CD4-positive, CD25-positive, alpha-beta regulatory T cell (primary cell): ENCODE measurements around the gene PTCD2. TPM values are rescaled to one million over a fixed set of nuclear protein-coding genes. Genes with fewer than 3 reads are reported as not detected.
A peak's percentile ranks its signal among the peaks of the same experiment; 100 is the strongest.

ENCODE experiments used
- ATAC-seq, 2 donors: fragments of 150-1000 bp; cut with Tn5 transposase; one replicate each; pipeline ENCODE4 v1.10.0; 2021; ENCODE audit warnings: low read depth in 2 of 2, moderate number of reproducible peaks in 2 of 2, moderate library complexity in 1 of 2
- DNase-seq, 3 donors: peaks; one replicate each; pipeline versions ENCODE4 v3.0.0 to v3.0.0-alpha.2; 2012 to 2022; ENCODE audit warnings: mixed read lengths in 1 of 3
- H3K27ac ChIP-seq: one replicate; pipeline ENCODE4 v1.7.0; 2013; ENCODE audit warnings: mild to moderate bottlenecking, low read length; ENCODE audit not compliant: insufficient read depth, poor library complexity, severe bottlenecking
- H3K27me3 ChIP-seq: one replicate; pipeline ENCODE4 v1.7.0; 2013; ENCODE audit warnings: low read length; ENCODE audit not compliant: control insufficient read depth, insufficient read depth
- H3K36me3 ChIP-seq: one replicate; pipeline ENCODE4 v1.7.0; 2013; ENCODE audit warnings: mild to moderate bottlenecking, low read length, moderate library complexity; ENCODE audit not compliant: control insufficient read depth, insufficient read depth
- H3K4me1 ChIP-seq: 2 replicates; pipeline ENCODE4 v1.7.0; 2013; ENCODE audit warnings: mild to moderate bottlenecking, low read length; ENCODE audit not compliant: insufficient read depth, control insufficient read depth, poor library complexity, severe bottlenecking
- H3K4me3 ChIP-seq: one replicate; pipeline ENCODE4 v1.7.0; 2013; ENCODE audit warnings: low read depth, mild to moderate bottlenecking, low read length, moderate library complexity
- H3K9me3 ChIP-seq, 2 experiments: 1 replicate in 1 of 2; 2 replicates in 1 of 2; pipeline ENCODE4 v1.7.0; 2013; ENCODE audit warnings: low read length in 2 of 2, mild to moderate bottlenecking in 1 of 2, moderate library complexity in 1 of 2; ENCODE audit not compliant: control insufficient read depth in 2 of 2
- H3K27ac Mint-ChIP-seq, 3 donors: one replicate each; pipeline ENCODE4 v1.8.0; 2020 to 2022; ENCODE audit warnings: mild to moderate bottlenecking in 3 of 3, mixed read lengths in 3 of 3, moderate library complexity in 2 of 3
- H3K27me3 Mint-ChIP-seq: one replicate; pipeline ENCODE4 v1.8.0; 2022; ENCODE audit warnings: mild to moderate bottlenecking, mixed read lengths
- H3K36me3 Mint-ChIP-seq: one replicate; pipeline ENCODE4 v1.8.0; 2020; ENCODE audit warnings: mixed read lengths
- H3K4me1 Mint-ChIP-seq, 4 donors: one replicate each; pipeline ENCODE4 v1.8.0; 2020 to 2022; ENCODE audit warnings: mixed read lengths in 4 of 4, mild to moderate bottlenecking in 1 of 4
- H3K4me3 Mint-ChIP-seq, 4 donors: one replicate each; pipeline ENCODE4 v1.8.0; 2020 to 2022; ENCODE audit warnings: mild to moderate bottlenecking in 4 of 4, mixed read lengths in 4 of 4, moderate library complexity in 3 of 4
- H3K9me3 Mint-ChIP-seq, 7 donors: one replicate each; pipeline ENCODE4 v1.8.0; 2020 to 2022; ENCODE audit warnings: mixed read lengths in 7 of 7, mild to moderate bottlenecking in 3 of 7, moderate library complexity in 2 of 7
- polyA plus RNA-seq, 4 donors: library from polyadenylated mRNA; unstranded; fragments of 300-500 nt; fragmentation: Illumina TruSeq; gene quantifications; one replicate each; pipeline ENCODE4 v1.2.3, GENCODE V29; 2021
- total RNA-seq: library from RNA; stranded (reverse); gene quantifications from one replicate; pipeline ENCODE4 v1.2.3, GENCODE V29; 2022

The PTCD2 gene
- total and polyA plus RNA-seq, 5 donors from 2014 or later: 3.4 to 6.5 (median 5.5) TPM

DNA sequence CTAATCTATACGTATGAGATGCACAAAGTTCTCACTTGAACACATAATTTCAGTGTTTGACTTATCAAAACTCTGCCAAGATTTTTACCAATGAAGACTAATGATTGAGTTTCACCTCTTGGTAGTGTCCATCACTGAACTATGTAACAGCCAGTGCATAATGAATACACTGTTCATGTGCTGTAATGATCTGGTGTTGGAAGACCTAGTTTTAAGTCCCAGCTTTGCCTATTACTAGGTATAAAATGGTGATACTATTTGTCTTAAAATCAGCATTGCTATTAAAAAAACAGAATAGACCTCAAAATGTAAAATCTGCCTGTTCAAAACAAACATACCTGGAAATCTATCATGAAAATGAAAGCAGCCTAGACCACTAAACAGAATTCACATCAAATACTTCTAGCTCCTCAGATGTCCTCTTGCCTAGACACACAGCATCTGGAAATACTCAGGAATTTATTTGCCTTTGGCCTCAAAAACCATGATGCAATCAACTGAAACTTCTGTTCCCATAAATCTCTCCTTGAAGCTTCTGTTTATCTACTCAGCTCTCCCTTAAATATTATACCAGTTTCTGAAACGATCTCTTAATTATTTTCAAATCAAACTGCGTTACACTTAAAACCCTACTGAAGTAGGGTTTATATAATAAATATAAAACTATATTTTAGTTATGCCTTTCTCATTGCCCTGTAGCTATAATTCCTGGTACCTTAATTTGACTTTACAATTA is 38.2 kb upstream of the PTCD2 start:
- Mint-ChIP-seq H3K36me3 (peaks cover 42% of the 10 kb centered on the region), H3K27ac (no peak overlapping the region), H3K9me3 (peaks cover 0 to 2% (median 0%) of the 10 kb centered on the region in 7 donors), H3K27me3 (no peaks in the 10 kb centered on the region), H3K4me3 (no peak overlapping the region), H3K4me1 (peaks cover 0 to 15% (median 12%) of the 10 kb centered on the region in 4 donors)
- no peak overlapping the region for H3K27ac ChIP-seq
- no peak overlapping the region for H3K4me3 ChIP-seq
- H3K9me3 ChIP-seq: no peaks in the 10 kb centered on the region
- H3K36me3 ChIP-seq: peaks cover 3% of the 10 kb centered on the region
- no peak for ATAC-seq
- H3K4me1 ChIP-seq: no peaks in the 10 kb centered on the region
- DNase-seq: no peak
- no peaks in the 10 kb centered on the region for H3K27me3 ChIP-seq

DNA sequence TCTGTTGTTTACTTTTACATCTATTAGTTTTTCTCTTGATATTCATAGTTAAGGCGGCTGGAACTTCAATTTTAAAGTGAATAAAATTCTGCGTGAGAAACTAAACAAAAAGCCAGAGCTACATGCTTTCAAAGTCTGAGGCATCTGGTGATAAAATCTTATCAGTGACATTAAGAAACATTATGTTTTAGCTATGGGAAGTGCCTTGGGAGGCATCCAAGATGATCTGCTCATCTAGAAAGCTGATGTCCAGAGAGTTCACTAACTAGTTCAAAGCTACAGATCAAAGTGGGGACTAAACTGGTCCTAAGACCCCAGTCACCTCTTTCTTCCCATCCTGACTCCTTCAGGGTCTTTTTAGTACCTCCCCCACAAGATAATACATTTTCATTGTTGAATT is 37.3 kb upstream of the PTCD2 start:
- Histone ChIP-seq H3K4me3 (no peak overlapping the region), H3K9me3 (no peaks in the 10 kb centered on the region), H3K36me3 (peaks cover 4% of the 10 kb centered on the region), H3K27ac (no peak overlapping the region), H3K27me3 (no peaks in the 10 kb centered on the region), H3K4me1 (no peaks in the 10 kb centered on the region)
- no peak overlapping the region for H3K4me3 Mint-ChIP-seq
- ATAC-seq (no peak), DNase-seq (no peak)
- H3K9me3 Mint-ChIP-seq: peaks cover 0 to under 1% (median 0%) of the 10 kb centered on the region in 7 donors
- no peaks in the 10 kb centered on the region for H3K27me3 Mint-ChIP-seq
- H3K4me1 Mint-ChIP-seq: peaks cover 0 to 12% (median 7%) of the 10 kb centered on the region in 4 donors
- H3K36me3 Mint-ChIP-seq: peaks cover 45% of the 10 kb centered on the region
- peak overlapping the region in 1 of 3 donors; percentile 9 for H3K27ac Mint-ChIP-seq

DNA sequence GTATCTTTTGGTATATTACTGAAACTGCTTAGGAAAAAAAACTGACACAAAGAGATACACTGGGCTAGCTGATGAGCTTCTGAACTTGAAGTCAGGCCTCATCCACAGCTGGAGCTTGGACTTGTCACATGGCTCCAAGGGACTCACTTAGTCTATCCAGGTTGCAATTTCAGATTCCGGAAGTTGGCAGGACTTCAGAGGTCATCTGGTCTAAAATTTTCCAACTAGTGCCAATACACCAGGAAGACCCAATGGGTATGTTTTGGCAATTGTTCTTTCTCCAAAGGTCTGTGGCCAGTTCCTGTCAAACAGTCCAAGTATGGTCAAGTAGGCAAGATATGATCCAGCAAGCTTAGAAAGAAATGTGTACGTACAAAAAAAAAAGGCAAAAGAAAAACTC is 36.8 kb upstream of the PTCD2 start:
- Mint-ChIP-seq H3K9me3 (peaks cover 0 to 1% (median 0%) of the 10 kb centered on the region in 7 donors), H3K4me3 (no peak overlapping the region), H3K4me1 (peaks cover 0 to 12% (median 7%) of the 10 kb centered on the region in 4 donors), H3K27ac (no peak overlapping the region), H3K36me3 (peaks cover 46% of the 10 kb centered on the region), H3K27me3 (no peaks in the 10 kb centered on the region)
- no peaks in the 10 kb centered on the region for H3K27me3 ChIP-seq
- no peaks in the 10 kb centered on the region for H3K9me3 ChIP-seq
- no peak overlapping the region for H3K27ac ChIP-seq
- H3K4me3 ChIP-seq: no peak overlapping the region
- DNase-seq (no peak), ATAC-seq (no peak)
- H3K4me1 ChIP-seq: no peaks in the 10 kb centered on the region
- H3K36me3 ChIP-seq: peaks cover 5% of the 10 kb centered on the region

DNA sequence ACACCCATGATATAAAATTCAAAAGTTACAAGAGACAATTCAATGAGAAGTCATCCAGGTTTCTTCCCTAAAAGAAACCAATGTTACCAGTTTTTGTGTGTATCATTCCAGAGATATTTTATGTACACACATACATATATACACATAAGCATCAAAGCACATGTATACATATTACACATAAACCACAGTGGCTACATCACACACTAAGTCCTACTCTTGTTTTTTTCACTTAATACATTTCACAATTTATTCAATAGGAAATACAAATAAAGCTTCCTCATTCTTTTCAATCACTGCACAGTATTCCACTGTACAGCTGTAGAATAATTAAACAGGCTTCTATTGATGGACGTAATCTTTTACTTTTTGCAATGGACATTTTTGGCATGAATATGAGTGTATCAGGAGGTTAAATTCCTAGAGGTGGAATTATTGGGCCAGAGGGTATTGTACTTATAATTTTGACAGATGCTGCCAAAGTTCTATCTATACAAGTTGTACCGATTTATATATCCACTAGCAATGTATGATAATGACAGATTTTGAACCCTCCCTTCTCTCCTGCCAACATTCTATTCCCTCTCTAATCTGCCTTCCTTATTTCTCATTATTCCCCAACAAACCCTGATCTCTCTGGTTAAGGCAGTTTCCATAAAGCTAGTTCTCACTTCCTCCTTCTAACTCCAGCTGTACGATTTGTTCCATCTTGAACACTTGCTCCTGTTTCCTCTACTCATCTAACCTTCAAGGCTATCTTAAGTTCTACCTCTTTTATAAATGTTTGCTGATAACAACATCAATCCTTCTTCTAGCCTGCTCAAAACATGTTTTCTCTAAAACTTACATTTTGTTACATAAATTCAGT is 35.4 kb upstream of the PTCD2 start:
- Mint-ChIP-seq H3K27ac (peak overlapping the region in 2 of 3 donors; percentile 11 to 54), H3K4me1 (peaks cover 0 to 6% (median 3%) of the 10 kb centered on the region in 4 donors), H3K9me3 (peaks cover 0 to 1% (median 0%) of the 10 kb centered on the region in 7 donors), H3K4me3 (no peak overlapping the region), H3K27me3 (no peaks in the 10 kb centered on the region), H3K36me3 (peaks cover 37% of the 10 kb centered on the region)
- Histone ChIP-seq H3K36me3 (peaks cover 5% of the 10 kb centered on the region), H3K9me3 (no peaks in the 10 kb centered on the region), H3K4me1 (no peaks in the 10 kb centered on the region), H3K4me3 (no peak overlapping the region), H3K27me3 (no peaks in the 10 kb centered on the region), H3K27ac (no peak overlapping the region)
- no peak for DNase-seq
- no peak for ATAC-seq

GRCh38 chr5:72285424-72285821 is 34.8 kb upstream of the PTCD2 start:
- H3K27ac ChIP-seq: no peak overlapping the region
- ATAC-seq (no peak), DNase-seq (no peak)
- no peak overlapping the region for H3K4me3 ChIP-seq
- Mint-ChIP-seq H3K4me3 (no peak overlapping the region), H3K36me3 (peaks cover 37% of the 10 kb centered on the region), H3K27ac (peak overlapping the region in 1 of 3 donors; percentile 2), H3K9me3 (peaks cover 0 to 1% (median 0%) of the 10 kb centered on the region in 7 donors), H3K4me1 (peaks cover 0 to 5% (median 2%) of the 10 kb centered on the region in 4 donors), H3K27me3 (no peaks in the 10 kb centered on the region)
- no peaks in the 10 kb centered on the region for H3K4me1 ChIP-seq
- H3K9me3 ChIP-seq: no peaks in the 10 kb centered on the region
- H3K36me3 ChIP-seq: peaks cover 5% of the 10 kb centered on the region
- no peaks in the 10 kb centered on the region for H3K27me3 ChIP-seq

GRCh38 chr5:72286798-72287197 is 33.4 kb upstream of the PTCD2 start:
- H3K9me3 Mint-ChIP-seq: peaks cover 0 to 1% (median 0%) of the 10 kb centered on the region in 7 donors
- Histone ChIP-seq H3K4me3 (no peak overlapping the region), H3K9me3 (no peaks in the 10 kb centered on the region), H3K27ac (no peak overlapping the region), H3K36me3 (peaks cover 5% of the 10 kb centered on the region), H3K4me1 (no peaks in the 10 kb centered on the region), H3K27me3 (no peaks in the 10 kb centered on the region)
- H3K36me3 Mint-ChIP-seq: peaks cover 32% of the 10 kb centered on the region
- peaks cover 0 to 4% (median 1%) of the 10 kb centered on the region in 4 donors for H3K4me1 Mint-ChIP-seq
- H3K4me3 Mint-ChIP-seq: no peak overlapping the region
- H3K27me3 Mint-ChIP-seq: no peaks in the 10 kb centered on the region
- ATAC-seq: no peak
- no peak for DNase-seq
- no peak overlapping the region for H3K27ac Mint-ChIP-seq

- no peak overlapping the region for H3K27ac Mint-ChIP-seq
- no peak for ATAC-seq
- no peak overlapping the region for H3K4me3 ChIP-seq
These were observed 31.2 kb upstream of the PTCD2 start for GRCh38 chr5:72288924-72289323.

More at GRCh38 chr5:72288924-72289323, 31.2 kb upstream of the PTCD2 start:
- Mint-ChIP-seq H3K4me3 (no peak overlapping the region), H3K36me3 (peaks cover 30% of the 10 kb centered on the region), H3K27me3 (no peaks in the 10 kb centered on the region), H3K4me1 (peaks cover 0 to 6% (median 0%) of the 10 kb centered on the region in 4 donors), H3K9me3 (peaks cover 0 to 1% (median 0%) of the 10 kb centered on the region in 7 donors)
- peaks cover 11% of the 10 kb centered on the region for H3K36me3 ChIP-seq
- H3K27me3 ChIP-seq: no peaks in the 10 kb centered on the region
- no peaks in the 10 kb centered on the region for H3K4me1 ChIP-seq
- no peak for DNase-seq
- H3K9me3 ChIP-seq: no peaks in the 10 kb centered on the region
- H3K27ac ChIP-seq: no peak overlapping the region
